Spleen (tissue), 7 donors: ENCODE data around the gene RIOK3.

Experiments used
- POLR2A ChIP-seq, 3 donors: fragments of 450-650 bp; IDR thresholded peaks; one replicate each; pipeline ENCODE4 v1.5.1; 2017; ENCODE audit warnings: antibody characterized with exemption in 3 of 3, mild to moderate bottlenecking in 1 of 3
- POLR2AphosphoS5 ChIP-seq, 3 donors: sonication (generic); formaldehyde crosslinking; IDR thresholded peaks; one replicate each; pipeline ENCODE4 v1.5.1; 2017; ENCODE audit warnings: antibody characterized with exemption in 3 of 3
- TF ChIP-seq, protein P1 (sequence below), 11 experiments: fragments of 200-600 bp in 7 of 11; fragments of 450-650 bp in 4 of 11; sonication (generic) in 4 of 11; IDR thresholded peaks in 8 of 11; conservative IDR thresholded peaks in 3 of 11; 1 replicate in 7 of 11; 2 replicates in 4 of 11; pipeline versions ENCODE4 v1.4.0 to v1.8.0; 2016 to 2021; ENCODE audit warnings: antibody characterized with exemption in 11 of 11, inconsistent platforms in 4 of 11, mild to moderate bottlenecking in 1 of 11
- donor health status: DM: no; HTN: no; CAD: no; lungs with moderate emphysema.
- donor health status: DM: no; HTN: no; CAD: no.
- donor health status: DM: no; HTN: no; CAD: no.

DNA sequence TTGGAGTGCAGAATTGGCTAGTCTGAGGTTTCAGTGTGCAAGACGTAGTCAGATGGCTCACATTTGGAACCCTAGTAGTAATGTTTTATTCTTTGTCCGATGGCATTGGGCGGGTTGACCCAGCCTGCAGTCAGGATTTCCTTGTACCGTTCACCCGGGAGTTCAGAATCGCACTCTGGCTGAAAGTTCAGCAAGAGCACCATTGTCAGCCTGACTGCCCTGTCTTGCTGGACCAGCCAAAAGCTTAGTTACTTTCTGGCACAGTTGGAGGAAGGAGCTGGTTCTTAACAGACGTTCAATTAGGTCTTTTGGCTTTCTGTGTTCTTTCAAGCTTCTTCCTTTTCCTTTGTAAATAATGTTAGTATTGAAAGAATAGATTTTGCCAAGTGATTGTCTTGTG, 68.8 kb downstream of the RIOK3 start:
- TF ChIP-seq POLR2A (IDR thresholded peaks at IDR 0.05) (no peak), POLR2AphosphoS5 (IDR thresholded peaks at IDR 0.05) (peak in 2 of 3 donors; percentile 29 to 41)
- TF ChIP-seq, protein P1, sequence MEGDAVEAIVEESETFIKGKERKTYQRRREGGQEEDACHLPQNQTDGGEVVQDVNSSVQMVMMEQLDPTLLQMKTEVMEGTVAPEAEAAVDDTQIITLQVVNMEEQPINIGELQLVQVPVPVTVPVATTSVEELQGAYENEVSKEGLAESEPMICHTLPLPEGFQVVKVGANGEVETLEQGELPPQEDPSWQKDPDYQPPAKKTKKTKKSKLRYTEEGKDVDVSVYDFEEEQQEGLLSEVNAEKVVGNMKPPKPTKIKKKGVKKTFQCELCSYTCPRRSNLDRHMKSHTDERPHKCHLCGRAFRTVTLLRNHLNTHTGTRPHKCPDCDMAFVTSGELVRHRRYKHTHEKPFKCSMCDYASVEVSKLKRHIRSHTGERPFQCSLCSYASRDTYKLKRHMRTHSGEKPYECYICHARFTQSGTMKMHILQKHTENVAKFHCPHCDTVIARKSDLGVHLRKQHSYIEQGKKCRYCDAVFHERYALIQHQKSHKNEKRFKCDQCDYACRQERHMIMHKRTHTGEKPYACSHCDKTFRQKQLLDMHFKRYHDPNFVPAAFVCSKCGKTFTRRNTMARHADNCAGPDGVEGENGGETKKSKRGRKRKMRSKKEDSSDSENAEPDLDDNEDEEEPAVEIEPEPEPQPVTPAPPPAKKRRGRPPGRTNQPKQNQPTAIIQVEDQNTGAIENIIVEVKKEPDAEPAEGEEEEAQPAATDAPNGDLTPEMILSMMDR (IDR thresholded peaks at IDR 0.05 in 8 of 11, conservative IDR thresholded peaks at IDR 0.05 in 3 of 11) = no peak
